ENCODE results near the gene VTN. TPM values are rescaled to one million over a fixed set of nuclear protein-coding genes. Genes with fewer than 3 reads are reported as not detected.

VTN gene
- polyA plus RNA-seq, 1 donor from 2014 or later, result 1.5 TPM

DNA sequence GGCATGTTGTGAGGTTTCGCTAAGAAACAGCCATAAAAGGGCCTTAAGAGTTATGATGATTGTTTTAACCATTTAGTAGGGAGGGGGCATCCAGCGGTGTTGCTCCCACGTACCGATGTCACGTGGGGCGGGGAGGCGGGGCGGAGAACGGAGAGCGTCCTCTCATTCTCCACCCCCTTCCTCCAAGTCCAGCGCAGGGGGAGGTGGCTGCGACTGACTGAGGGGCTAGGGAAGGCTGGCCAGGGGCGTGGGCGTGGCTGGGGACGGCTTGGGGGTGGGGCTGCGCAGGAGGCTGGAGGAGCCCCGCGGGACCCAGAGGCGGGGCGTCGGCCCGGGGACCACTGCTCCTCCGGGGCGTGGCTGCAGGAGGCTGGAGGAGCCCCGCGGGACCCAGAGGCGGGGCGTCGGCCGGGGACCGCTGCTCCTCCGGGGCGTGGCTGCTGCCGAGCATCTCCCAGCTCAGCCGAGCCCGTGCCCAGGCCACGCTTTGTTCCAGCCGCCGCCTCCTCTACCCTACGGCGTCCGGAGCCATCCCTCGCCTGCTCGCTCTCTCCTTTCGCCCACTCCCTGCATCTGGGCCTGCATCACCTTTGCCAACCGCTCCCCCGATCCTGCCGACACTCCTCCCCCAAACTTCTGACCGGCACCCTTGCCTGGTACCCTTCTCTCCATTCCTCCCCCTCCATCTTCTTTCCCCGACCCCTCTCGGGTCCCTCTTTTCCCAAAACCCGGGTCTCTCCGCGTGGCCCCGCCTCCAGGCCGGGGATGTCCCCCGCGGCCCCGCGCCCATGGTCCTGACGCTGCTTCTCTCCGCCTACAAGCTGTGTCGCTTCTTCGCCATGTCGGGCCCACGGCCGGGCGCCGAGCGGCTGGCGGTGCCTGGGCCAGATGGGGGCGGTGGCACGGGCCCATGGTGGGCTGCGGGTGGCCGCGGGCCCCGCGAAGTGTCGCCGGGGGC, 1.4 kb upstream of the VTN start, which contains the start of gene SARM1:
TSS of gene SARM1 (plus strand) at position 450 of the 958 bp plus-strand sequence. CDS start at position 789, 339 bp downstream.
- TF ChIP-seq MXI1 (conservative IDR thresholded peaks at IDR 0.05; ENCODE audit: poor library complexity, severe bottlenecking) (no peak), SMC3 (conservative IDR thresholded peaks at IDR 0.05; ENCODE audit: poor library complexity) (no peak), POLR2AphosphoS5 (IDR thresholded peaks at IDR 0.05) (peak; percentile 84), EZH2 (IDR thresholded peaks at IDR 0.05; ENCODE audit: borderline replicate concordance, insufficient read depth, low read length, poor library complexity, severe bottlenecking) (no peak), EP300 (conservative IDR thresholded peaks at IDR 0.05; ENCODE audit: poor library complexity, severe bottlenecking) (no peak), RAD21 (conservative IDR thresholded peaks at IDR 0.05) (no peak), TAF1 (IDR thresholded peaks at IDR 0.05; ENCODE audit: low read depth) (peak; percentile 48)
- TF ChIP-seq, protein P1, sequence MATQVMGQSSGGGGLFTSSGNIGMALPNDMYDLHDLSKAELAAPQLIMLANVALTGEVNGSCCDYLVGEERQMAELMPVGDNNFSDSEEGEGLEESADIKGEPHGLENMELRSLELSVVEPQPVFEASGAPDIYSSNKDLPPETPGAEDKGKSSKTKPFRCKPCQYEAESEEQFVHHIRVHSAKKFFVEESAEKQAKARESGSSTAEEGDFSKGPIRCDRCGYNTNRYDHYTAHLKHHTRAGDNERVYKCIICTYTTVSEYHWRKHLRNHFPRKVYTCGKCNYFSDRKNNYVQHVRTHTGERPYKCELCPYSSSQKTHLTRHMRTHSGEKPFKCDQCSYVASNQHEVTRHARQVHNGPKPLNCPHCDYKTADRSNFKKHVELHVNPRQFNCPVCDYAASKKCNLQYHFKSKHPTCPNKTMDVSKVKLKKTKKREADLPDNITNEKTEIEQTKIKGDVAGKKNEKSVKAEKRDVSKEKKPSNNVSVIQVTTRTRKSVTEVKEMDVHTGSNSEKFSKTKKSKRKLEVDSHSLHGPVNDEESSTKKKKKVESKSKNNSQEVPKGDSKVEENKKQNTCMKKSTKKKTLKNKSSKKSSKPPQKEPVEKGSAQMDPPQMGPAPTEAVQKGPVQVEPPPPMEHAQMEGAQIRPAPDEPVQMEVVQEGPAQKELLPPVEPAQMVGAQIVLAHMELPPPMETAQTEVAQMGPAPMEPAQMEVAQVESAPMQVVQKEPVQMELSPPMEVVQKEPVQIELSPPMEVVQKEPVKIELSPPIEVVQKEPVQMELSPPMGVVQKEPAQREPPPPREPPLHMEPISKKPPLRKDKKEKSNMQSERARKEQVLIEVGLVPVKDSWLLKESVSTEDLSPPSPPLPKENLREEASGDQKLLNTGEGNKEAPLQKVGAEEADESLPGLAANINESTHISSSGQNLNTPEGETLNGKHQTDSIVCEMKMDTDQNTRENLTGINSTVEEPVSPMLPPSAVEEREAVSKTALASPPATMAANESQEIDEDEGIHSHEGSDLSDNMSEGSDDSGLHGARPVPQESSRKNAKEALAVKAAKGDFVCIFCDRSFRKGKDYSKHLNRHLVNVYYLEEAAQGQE (IDR thresholded peaks at IDR 0.05; ENCODE audit: borderline replicate concordance), result peak; percentile 37
- TF ChIP-seq, protein P2, sequence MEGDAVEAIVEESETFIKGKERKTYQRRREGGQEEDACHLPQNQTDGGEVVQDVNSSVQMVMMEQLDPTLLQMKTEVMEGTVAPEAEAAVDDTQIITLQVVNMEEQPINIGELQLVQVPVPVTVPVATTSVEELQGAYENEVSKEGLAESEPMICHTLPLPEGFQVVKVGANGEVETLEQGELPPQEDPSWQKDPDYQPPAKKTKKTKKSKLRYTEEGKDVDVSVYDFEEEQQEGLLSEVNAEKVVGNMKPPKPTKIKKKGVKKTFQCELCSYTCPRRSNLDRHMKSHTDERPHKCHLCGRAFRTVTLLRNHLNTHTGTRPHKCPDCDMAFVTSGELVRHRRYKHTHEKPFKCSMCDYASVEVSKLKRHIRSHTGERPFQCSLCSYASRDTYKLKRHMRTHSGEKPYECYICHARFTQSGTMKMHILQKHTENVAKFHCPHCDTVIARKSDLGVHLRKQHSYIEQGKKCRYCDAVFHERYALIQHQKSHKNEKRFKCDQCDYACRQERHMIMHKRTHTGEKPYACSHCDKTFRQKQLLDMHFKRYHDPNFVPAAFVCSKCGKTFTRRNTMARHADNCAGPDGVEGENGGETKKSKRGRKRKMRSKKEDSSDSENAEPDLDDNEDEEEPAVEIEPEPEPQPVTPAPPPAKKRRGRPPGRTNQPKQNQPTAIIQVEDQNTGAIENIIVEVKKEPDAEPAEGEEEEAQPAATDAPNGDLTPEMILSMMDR (IDR thresholded peaks at IDR 0.05; ENCODE audit: poor library complexity, severe bottlenecking), result no peak
- Histone ChIP-seq H2AFZ (ENCODE audit: low read depth, low read length) (peak within 1 kb of the TSS; percentile 98), H3K9me3 (ENCODE audit: low read length) (no peaks in the 10 kb centered on the region), H3F3A (ENCODE audit: insufficient read depth, low read length, poor library complexity, severe bottlenecking) (peaks cover 3% of the 10 kb centered on the region), H3K27me3 (ENCODE audit: insufficient read depth, low read depth, low read length) (no peaks in the 10 kb centered on the region), H3K9ac (ENCODE audit: low read length) (peak within 1 kb of the TSS; percentile 99), H4K20me1 (ENCODE audit: insufficient read depth) (no peaks in the 10 kb centered on the region), H3K36me3 (ENCODE audit: insufficient read depth, low read length) (no peaks in the 10 kb centered on the region), H3K4me2 (ENCODE audit: low read length) (peak within 1 kb of the TSS; percentile 98), H3K27ac (ENCODE audit: low read length) (peak within 1 kb of the TSS; percentile 96), H3K9me2 (ENCODE audit: insufficient read depth, low read length) (no peaks in the 10 kb centered on the region), H3K79me2 (replicated peaks; ENCODE audit: insufficient read depth, low read length) (peaks cover 19% of the 10 kb centered on the region), H3K4me3 (ENCODE audit: low read length) (peak within 1 kb of the TSS; percentile 95)

DNA sequence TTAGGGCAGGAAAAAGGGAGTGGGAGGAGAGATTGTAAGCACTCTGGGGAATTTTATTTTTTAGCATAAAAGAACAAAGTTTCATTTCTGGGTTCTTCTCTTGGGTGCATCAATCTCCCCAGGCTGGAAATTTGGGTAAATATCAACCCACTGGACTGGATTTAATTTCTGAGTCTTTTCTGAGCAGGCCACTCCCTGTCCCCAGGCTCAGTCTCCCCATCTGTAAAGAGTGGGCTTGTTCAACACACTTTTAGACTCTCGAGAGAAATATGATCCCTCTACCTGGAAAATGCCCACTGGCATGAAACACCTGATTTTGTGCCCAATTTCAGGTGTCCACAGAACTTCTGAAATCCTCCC, 617 bp upstream of the VTN start:
- H3K79me2 ChIP-seq (replicated peaks; ENCODE audit: insufficient read depth, low read length), result peaks cover 17% of the 10 kb centered on the region
- no peaks in the 10 kb centered on the region for H3K36me3 ChIP-seq (ENCODE audit: insufficient read depth, low read length)
- peak overlapping the region; percentile 96 for H3K27ac ChIP-seq (ENCODE audit: low read length)

More for the DNA sequence above, 617 bp upstream of the VTN start:
- no peaks in the 10 kb centered on the region for H3K27me3 ChIP-seq (ENCODE audit: insufficient read depth, low read depth, low read length)
- no peak overlapping the region for H2AFZ ChIP-seq (ENCODE audit: low read depth, low read length)
- no peak overlapping the region for H3K4me2 ChIP-seq (ENCODE audit: low read length)
- H3K9me2 ChIP-seq (ENCODE audit: insufficient read depth, low read length), result no peaks in the 10 kb centered on the region
- H3K9me3 ChIP-seq (ENCODE audit: low read length), result no peaks in the 10 kb centered on the region
- peaks cover 3% of the 10 kb centered on the region for H3F3A ChIP-seq (ENCODE audit: insufficient read depth, low read length, poor library complexity, severe bottlenecking)
- TF ChIP-seq POLR2AphosphoS5 (IDR thresholded peaks at IDR 0.05) (no peak), SMC3 (conservative IDR thresholded peaks at IDR 0.05; ENCODE audit: poor library complexity) (no peak), TAF1 (IDR thresholded peaks at IDR 0.05; ENCODE audit: low read depth) (no peak), RAD21 (conservative IDR thresholded peaks at IDR 0.05) (no peak)
- TF ChIP-seq, protein P1 (IDR thresholded peaks at IDR 0.05; ENCODE audit: borderline replicate concordance), result no peak
- H3K4me3 ChIP-seq (ENCODE audit: low read length), result peak overlapping the region; percentile 95
- H3K9ac ChIP-seq (ENCODE audit: low read length), result peak overlapping the region; percentile 99
- H4K20me1 ChIP-seq (ENCODE audit: insufficient read depth), result no peaks in the 10 kb centered on the region
